Colonic mucosa (tissue), 4 donors: ENCODE results near the gene OR1J2. TPM values are rescaled to one million over a fixed set of nuclear protein-coding genes. Genes with fewer than 3 reads are reported as not detected.

ENCODE experiments used
- DNase-seq: peaks from one replicate; pipeline ENCODE4 v3.0.0-alpha.2; 2020
- H3K27ac ChIP-seq: fragments of 200-600 bp; one replicate; pipeline ENCODE4 v1.8.0; 2021
- H3K27me3 ChIP-seq: fragments of 200-600 bp; one replicate; pipeline ENCODE4 v1.8.0; 2021
- H3K36me3 ChIP-seq: fragments of 200-600 bp; one replicate; pipeline ENCODE4 v1.8.0; 2021
- H3K4me1 ChIP-seq: fragments of 200-600 bp; one replicate; pipeline ENCODE4 v1.8.0; 2021; ENCODE audit warnings: mild to moderate bottlenecking
- H3K4me3 ChIP-seq: fragments of 200-600 bp; one replicate; pipeline ENCODE4 v1.8.0; 2021
- H3K9ac ChIP-seq, 2 donors: one replicate each; pipeline ENCODE4 v1.7.0; 2013; ENCODE audit warnings: control low read depth in 2 of 2, low read depth in 2 of 2, low read length in 2 of 2
- H3K9me3 ChIP-seq: fragments of 200-600 bp; one replicate; pipeline ENCODE4 v1.8.0; 2021
- intact Hi-C: fragments of 100-400 bp; cut with DNase I; formaldehyde crosslinking; loops from one replicate; pipeline ENCODE4 v1.14.1; 2022
- total RNA-seq, 2 donors: library from RNA; stranded (reverse); fragmentation: NEBNext Ultra II Directional in 1 of 2; extraction: Animal tissue kit (Norgen Biotek cat#: 25700) in 1 of 2; gene quantifications; one replicate each; pipeline ENCODE4 v1.2.1, GENCODE V29; 2021
- TF ChIP-seq, protein P1 (sequence below): fragments of 200-600 bp; IDR thresholded peaks from one replicate; pipeline ENCODE4 v1.8.0; 2022; ENCODE audit warnings: antibody characterized with exemption, mild to moderate bottlenecking
- donor health status: healthy.
- donor health status: DM: no; HTN: no; CAD: no.
- donor health status: DM: no; HTN: no; CAD: no.

Gene OR1J2, protein sequence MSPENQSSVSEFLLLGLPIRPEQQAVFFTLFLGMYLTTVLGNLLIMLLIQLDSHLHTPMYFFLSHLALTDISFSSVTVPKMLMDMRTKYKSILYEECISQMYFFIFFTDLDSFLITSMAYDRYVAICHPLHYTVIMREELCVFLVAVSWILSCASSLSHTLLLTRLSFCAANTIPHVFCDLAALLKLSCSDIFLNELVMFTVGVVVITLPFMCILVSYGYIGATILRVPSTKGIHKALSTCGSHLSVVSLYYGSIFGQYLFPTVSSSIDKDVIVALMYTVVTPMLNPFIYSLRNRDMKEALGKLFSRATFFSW
- not detected for total RNA-seq

DNA sequence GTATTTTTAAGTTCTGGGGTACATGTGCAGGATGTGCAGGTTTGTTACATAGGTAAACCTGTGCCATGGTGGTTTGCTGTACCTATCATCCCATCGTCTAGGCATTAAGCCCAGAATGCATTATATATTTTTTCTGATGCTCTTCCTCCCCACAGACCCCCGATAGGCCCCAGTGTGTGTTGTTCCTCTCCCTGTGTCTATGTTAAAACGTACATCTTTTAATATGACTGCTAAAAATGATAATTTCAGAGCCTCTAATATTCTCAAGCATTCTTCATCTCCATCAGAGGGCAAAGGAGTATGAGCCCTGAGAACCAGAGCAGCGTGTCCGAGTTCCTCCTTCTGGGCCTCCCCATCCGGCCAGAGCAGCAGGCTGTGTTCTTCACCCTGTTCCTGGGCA, at the start of gene OR1J2:
Gene OR1J2, plus strand, starts transcription at position 301 of the 400 bp plus-strand sequence. Its CDS starts 0 bp downstream, at position 301.
- DNase-seq = no peak
- Histone ChIP-seq H3K36me3 (no peaks in the 10 kb centered on the region), H3K4me1 (no peaks in the 10 kb centered on the region), H3K27ac (no peak within 1 kb of the TSS), H3K4me3 (no peak within 1 kb of the TSS), H3K27me3 (no peaks in the 10 kb centered on the region), H3K9ac (no peak within 1 kb of the TSS), H3K9me3 (no peaks in the 10 kb centered on the region)
- TF ChIP-seq, protein P1, sequence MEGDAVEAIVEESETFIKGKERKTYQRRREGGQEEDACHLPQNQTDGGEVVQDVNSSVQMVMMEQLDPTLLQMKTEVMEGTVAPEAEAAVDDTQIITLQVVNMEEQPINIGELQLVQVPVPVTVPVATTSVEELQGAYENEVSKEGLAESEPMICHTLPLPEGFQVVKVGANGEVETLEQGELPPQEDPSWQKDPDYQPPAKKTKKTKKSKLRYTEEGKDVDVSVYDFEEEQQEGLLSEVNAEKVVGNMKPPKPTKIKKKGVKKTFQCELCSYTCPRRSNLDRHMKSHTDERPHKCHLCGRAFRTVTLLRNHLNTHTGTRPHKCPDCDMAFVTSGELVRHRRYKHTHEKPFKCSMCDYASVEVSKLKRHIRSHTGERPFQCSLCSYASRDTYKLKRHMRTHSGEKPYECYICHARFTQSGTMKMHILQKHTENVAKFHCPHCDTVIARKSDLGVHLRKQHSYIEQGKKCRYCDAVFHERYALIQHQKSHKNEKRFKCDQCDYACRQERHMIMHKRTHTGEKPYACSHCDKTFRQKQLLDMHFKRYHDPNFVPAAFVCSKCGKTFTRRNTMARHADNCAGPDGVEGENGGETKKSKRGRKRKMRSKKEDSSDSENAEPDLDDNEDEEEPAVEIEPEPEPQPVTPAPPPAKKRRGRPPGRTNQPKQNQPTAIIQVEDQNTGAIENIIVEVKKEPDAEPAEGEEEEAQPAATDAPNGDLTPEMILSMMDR = no peak
- intact Hi-C loops = no loop called here

DNA sequence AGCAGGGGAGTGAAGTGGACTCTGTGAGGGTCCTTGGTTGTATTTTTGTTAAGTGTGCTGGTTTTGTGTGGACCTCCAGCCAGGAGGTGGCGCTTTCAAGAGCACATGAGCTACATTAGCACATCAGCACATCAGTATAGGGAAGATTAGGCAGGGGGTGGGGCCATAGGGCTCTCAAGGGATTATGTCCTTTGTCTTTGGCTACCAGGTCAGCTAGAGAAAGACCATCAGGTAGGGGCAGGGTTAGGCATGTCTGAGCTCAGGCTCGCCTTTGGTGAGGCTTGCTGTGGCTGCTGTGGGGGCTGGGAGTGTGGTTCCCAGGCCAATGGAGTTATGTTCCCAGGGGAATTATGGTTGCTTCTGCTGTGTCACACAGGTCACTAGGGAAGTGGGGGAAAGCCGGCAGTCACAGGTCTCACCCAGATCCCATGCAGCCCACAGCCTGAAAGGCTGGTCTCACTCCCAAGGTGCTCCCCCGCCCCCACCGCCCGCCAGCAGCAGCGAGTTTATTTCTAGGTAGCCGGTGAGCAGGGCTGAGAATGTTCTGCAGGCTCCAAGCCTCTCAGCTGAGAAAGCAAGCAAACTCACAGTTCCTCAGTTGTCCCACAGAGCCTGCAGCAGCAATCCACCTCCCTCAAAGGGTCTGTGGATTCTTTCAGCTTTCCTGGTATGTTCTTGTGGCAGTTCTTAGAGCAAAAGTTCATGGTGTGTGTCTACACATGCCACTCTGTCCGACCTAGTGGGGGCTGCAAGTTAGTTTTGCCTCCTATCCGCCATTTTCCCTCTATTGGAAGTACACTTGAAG, 46.6 kb upstream of the OR1J2 start:
- DNase-seq = no peak
- no peak overlapping the region for H3K9ac ChIP-seq
- peak overlapping the region; percentile 30 for H3K4me3 ChIP-seq
- intact Hi-C loops = loop anchor here (2.0 kb wide), 1 partner anchor 347 kb away; no protein-coding TSS in a partner anchor
- TF ChIP-seq, protein P1 = no peak
- H3K27me3 ChIP-seq = no peaks in the 10 kb centered on the region
- H3K4me1 ChIP-seq = no peaks in the 10 kb centered on the region
- H3K27ac ChIP-seq = no peak overlapping the region
- no peaks in the 10 kb centered on the region for H3K36me3 ChIP-seq
- no peaks in the 10 kb centered on the region for H3K9me3 ChIP-seq

DNA sequence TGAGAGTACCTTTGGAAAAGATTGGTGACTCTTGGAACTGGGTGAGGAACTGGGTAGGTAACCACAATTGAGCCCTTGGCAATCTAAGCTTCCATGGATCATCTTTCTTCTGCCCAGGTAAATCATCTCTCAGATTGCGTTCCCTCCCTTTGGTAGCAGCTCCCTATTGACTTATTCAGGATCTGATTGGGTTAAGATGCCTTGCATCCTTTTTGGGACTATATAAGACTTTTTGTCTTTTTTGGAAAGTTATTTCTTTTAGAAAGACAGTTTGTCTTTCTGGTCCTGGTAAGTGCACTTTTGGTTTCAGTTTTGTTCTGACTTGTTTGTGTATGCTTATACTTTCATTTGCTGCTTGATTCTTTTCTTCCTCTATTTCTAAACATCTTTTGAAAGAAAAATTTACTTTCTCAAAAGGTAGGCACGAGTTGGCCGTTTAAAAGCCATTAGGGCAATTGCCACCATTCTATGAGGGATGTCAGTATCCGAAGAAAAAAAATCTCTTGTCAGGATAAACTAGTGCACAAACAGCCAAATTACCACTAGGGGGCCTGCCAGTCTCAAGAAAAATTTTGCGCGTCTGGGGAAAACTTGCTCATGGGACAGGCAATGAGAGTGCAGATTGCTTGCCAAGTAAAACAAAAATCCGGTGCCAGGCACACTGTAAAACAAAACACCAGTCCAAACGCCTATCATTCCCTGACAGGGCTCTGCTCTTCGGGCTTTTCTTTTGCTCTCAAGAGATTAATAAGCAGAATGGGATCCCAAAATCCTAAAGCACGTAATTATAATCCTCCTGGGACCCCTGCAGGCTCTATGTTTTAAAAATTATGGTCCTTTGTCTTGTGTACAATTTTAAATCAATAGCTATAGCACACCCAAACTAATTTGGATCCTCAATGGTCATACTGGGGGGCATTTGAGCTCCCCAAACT, 45.7 kb upstream of the OR1J2 start:
- Histone ChIP-seq H3K4me3 (peak overlapping the region; percentile 30), H3K9me3 (no peaks in the 10 kb centered on the region), H3K9ac (peak overlapping the region; percentile 8 to 15), H3K27me3 (no peaks in the 10 kb centered on the region), H3K36me3 (no peaks in the 10 kb centered on the region), H3K27ac (peak overlapping the region; percentile 49), H3K4me1 (no peaks in the 10 kb centered on the region)
- peak; percentile 81 for DNase-seq
- intact Hi-C loops = loop anchor here (2.0 kb wide), 1 partner anchor 346 kb away; no protein-coding TSS in a partner anchor
- TF ChIP-seq, protein P1 = peak; percentile 77

DNA sequence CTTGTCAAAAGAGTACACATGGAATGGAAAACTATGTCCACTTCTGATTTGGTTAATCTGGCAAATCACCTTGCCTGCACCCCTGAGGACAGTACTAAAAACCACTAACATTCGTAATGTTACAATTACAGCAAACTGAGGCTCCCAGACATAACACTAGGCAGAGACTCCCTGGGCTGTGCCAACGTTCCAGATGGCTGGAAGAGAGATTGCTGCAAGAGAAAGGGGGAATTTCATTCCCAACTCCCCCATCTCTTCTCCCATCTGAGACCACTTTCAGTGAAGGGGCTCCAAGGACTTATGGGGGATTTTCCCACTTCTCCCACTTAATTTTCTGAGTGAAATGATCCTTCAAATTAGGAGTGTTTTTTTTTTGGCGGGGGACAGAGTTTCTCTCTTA, 44.1 kb upstream of the OR1J2 start:
- Histone ChIP-seq H3K9ac (no peak overlapping the region), H3K27ac (no peak overlapping the region), H3K9me3 (no peaks in the 10 kb centered on the region), H3K4me3 (no peak overlapping the region), H3K27me3 (no peaks in the 10 kb centered on the region), H3K4me1 (no peaks in the 10 kb centered on the region), H3K36me3 (no peaks in the 10 kb centered on the region)
- TF ChIP-seq, protein P1 = no peak
- no peak for DNase-seq
- intact Hi-C loops = no loop called here

DNA sequence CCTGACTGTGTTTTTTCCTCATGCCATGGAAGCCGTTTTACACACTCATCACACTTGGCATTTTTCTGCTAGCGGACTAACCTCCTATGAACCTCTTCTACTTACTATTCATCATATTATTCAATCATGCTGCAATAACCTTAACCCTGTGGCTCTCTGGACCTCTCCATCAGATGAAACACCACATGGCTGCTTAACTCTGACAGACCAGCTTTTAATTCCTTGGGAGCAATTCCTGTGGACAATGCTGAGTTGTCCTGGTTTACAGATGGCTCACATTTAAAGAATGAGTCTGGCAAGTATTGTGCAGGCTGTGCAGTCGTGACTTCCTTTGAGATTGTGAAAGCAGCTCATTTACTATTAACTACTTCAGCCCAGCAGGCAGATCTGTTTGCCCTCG, 41.9 kb upstream of the OR1J2 start:
- no peaks in the 10 kb centered on the region for H3K36me3 ChIP-seq
- TF ChIP-seq, protein P1 = no peak
- no peak for DNase-seq
- no peak overlapping the region for H3K4me3 ChIP-seq
- no peaks in the 10 kb centered on the region for H3K9me3 ChIP-seq
- intact Hi-C loops = no loop called here
- no peaks in the 10 kb centered on the region for H3K4me1 ChIP-seq
- H3K27me3 ChIP-seq = no peaks in the 10 kb centered on the region
- H3K9ac ChIP-seq = no peak overlapping the region
- no peak overlapping the region for H3K27ac ChIP-seq
